ENCODE data around the gene HSP90AB1.

HSP90AB1 gene

DNA sequence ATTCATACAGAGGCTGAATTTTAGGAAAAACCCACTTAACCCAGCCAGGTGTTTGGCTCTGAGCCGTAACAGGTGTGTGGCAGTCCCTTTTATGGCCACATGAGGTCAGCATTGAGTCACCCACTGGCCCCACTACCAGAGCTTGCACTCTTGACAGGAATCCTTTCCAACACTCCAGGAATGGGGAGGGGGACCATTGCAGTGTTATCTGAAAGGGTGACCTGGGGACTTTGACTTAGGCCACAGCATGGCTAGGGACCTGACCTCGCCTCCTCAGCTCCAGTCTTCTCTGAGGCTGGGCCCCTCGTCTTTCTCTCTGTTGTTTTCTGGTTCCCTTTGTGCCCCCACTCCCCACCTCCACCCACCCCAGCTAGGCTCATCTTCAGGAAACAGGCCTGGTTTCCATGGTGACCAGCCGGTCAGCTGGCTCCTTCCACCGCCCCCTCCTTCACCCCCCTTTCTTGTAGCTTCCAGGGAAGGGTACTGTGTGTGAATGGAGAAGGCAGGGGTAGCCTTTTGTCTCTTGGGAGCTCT lies 21.3 kb downstream of the HSP90AB1 start:
- FAIRE-seq (peak; percentile 84), DNase-seq (ENCODE audit: insufficient read length) (no peak)
- TF ChIP-seq TAF1 (IDR thresholded peaks at IDR 0.05; ENCODE audit: borderline replicate concordance, low read depth, low read length): no peak

DNA sequence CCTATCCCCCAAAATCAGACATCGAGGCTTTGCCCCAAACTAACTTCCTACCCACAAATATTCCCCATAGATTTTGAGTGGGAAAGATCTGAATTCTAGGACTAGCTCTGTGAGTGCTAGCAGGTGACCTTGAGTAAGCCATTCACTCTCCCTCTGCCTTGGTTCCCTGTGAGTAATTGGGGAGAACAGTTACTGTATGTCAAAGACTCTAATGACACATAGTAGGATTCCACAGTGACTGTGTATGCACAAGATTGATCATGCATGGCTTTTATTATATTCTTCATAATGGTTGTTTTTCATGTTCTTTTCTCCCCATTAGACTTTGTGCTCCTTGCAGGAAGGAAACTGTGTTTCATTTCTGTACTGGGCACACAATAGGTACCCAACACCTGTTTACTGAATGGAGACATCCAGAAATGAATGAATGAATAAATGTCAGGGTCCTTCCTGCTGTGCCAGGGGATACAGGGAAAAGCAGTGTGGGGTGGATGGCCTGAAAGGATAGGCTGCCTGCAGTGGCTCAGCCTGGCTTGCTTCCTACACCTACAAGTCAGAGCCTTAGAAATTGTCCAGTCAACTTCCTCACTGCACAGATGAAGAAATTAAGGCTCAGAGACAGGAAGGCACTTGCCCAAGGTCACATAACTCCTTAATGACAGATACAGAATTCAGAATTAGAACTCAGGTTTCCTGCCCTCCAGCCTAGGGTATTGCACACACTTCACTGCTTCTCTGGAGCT lies 22.4 kb downstream of the HSP90AB1 start:
- TF ChIP-seq POLR2AphosphoS5 (IDR thresholded peaks at IDR 0.05; ENCODE audit: low read depth, low read length): no peak
- no peak for TF ChIP-seq TAF1 (IDR thresholded peaks at IDR 0.05; ENCODE audit: borderline replicate concordance, low read depth, low read length)
- TF ChIP-seq POLR2A (IDR thresholded peaks at IDR 0.05; ENCODE audit: low read depth, low read length): no peak
- no peak for DNase-seq (ENCODE audit: insufficient read length)
- no peak for FAIRE-seq

DNA sequence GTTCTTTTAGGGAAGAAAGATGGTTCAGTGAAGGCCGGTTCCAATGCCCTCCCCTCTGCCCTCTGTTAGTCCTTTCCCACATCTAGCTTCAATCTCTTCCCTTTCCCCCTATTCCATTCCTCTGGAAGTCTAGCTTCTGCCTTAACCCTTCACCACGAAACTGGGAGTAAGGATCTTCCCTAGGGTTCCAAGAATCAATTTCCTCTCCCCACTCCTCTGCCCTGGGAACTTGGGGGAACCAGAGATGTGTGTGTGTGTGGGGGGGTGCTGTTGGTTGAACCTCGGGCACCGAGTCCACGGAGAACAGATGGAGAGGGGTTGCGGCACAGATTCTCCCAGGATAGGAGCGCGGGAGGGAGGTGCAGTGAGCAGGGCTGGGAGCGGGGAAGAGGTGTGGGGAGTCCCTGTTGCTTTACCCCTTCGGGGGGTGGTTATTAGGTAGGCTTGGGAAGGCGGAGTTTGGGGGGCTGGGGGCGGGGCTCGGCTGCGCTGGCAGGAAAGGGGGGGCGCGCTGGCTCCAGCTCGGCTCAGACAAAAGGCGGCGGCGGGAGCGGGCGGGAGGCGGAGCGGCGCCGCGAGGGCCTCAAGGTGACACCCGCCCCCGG lies 23.1 kb downstream of the HSP90AB1 start, which contains the start of gene TMEM151B:
Gene TMEM151B (plus strand): TSS at position 530 of the 605 bp plus-strand sequence. CDS start 293 bp downstream, outside the sequence.
- DNase-seq (ENCODE audit: insufficient read length) (no peak), FAIRE-seq (no peak)

DNA sequence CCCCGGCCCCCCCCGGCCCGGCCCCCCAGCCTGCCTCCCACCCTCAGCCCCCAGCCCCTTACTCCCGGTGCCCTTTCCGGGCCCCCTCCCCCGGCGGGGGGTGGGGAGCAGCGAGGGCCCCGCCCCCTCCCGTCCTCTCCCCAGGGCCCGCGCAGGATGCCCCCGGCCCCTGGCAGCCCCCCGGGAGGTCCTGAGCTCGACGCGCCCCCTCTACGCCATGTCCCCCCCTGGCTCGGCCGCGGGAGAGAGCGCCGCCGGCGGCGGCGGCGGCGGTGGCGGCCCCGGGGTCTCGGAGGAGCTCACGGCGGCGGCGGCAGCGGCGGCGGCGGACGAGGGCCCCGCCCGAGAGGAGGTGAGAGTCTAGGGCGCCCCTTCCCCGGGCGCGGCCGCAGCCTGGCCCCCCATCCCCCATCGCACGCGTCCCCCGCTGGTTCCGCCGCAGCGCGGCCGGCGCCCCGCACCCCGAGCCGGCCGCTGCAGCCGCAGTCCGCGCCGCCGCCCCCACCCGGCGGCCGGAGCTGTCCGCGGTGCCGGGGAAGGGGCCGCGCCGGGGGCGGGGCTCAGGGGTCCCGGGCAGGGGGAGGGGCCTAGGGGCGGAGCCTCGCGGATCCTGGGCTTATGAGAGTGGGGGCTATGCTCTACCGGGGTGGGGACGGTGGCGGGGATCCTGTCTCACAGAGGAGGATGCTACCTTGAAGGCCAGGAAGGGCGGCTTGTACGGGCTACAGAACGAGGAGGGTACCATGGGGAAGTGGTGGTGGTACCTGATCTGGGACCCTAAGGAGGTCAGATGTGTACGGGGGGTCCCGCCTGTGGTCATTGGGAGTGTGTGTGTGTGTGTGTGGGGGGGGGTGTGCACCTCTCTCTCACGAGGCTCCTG lies 23.9 kb downstream of the HSP90AB1 start:
- no peak for DNase-seq (ENCODE audit: insufficient read length)
- no peak for TF ChIP-seq POLR2AphosphoS5 (IDR thresholded peaks at IDR 0.05; ENCODE audit: low read depth, low read length)
- TF ChIP-seq POLR2A (IDR thresholded peaks at IDR 0.05; ENCODE audit: low read depth, low read length): no peak
- no peak for TF ChIP-seq TAF1 (IDR thresholded peaks at IDR 0.05; ENCODE audit: borderline replicate concordance, low read depth, low read length)
- FAIRE-seq: no peak

More for the DNA sequence above, 23.1 kb downstream of the HSP90AB1 start, which contains the start of gene TMEM151B:
- TF ChIP-seq TAF1 (IDR thresholded peaks at IDR 0.05; ENCODE audit: borderline replicate concordance, low read depth, low read length) (no peak), POLR2A (IDR thresholded peaks at IDR 0.05; ENCODE audit: low read depth, low read length) (no peak), POLR2AphosphoS5 (IDR thresholded peaks at IDR 0.05; ENCODE audit: low read depth, low read length) (no peak)

DNA sequence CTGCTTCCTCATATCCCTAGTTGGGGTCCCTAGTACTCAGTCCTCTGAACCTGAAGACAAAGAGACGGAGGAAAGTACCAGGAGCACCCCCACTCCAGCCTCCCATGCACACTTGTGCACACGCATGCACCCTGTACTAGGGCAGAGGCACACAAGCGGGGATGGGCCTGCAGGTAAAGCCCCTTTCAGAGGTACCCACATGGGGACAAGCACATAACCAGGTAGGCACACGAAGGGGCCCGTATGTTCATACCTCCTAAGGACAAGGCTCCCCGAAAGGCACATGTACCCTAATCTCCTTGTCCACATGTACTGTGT lies 24.5 kb downstream of the HSP90AB1 start:
- FAIRE-seq: no peak
- DNase-seq (ENCODE audit: insufficient read length): no peak
- TF ChIP-seq POLR2A (IDR thresholded peaks at IDR 0.05; ENCODE audit: low read depth, low read length) (no peak), TAF1 (IDR thresholded peaks at IDR 0.05; ENCODE audit: borderline replicate concordance, low read depth, low read length) (no peak), POLR2AphosphoS5 (IDR thresholded peaks at IDR 0.05; ENCODE audit: low read depth, low read length) (no peak)

DNA sequence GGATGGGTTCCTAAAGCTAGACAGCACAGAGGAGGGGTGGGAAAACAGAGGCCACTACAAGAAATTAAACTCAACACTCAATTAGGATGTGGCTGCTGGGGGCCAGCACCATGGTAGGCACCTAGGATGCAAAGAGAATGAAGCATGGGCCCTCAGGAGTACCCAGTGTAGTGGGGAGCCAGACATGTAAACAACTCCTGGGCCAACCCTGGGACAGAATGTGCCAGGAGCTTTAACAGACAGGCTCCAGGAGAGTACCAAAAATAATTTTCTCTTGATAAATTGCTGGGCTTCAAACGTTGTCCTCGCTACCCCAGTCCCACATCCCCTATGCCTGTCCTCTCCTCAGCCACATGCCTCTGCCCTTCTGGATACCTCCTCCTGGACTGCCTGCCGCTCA lies 25.0 kb downstream of the HSP90AB1 start:
- FAIRE-seq: no peak
- TF ChIP-seq TAF1 (IDR thresholded peaks at IDR 0.05; ENCODE audit: borderline replicate concordance, low read depth, low read length) (no peak), POLR2AphosphoS5 (IDR thresholded peaks at IDR 0.05; ENCODE audit: low read depth, low read length) (no peak), POLR2A (IDR thresholded peaks at IDR 0.05; ENCODE audit: low read depth, low read length) (no peak)
- DNase-seq (ENCODE audit: insufficient read length): no peak

DNA sequence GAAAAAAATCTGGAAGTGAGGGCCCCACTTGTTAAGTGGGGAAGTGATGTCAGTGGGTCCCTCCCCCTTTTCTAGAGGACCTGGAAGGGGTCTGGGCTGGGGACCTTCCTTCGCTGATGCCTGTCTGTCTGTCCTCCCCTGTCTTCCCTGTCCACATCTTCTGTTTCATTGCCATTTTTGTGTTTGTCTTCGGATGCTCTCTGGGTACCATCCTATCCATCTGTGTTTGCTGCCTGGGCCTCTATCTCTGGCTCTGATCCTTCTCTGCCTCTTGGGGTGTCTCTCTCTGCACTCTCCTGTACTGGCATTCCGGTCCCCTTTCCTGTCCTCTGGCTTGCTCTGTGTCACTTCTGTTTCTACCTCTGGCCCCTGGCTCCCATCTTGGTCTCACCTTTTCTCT lies 25.6 kb downstream of the HSP90AB1 start:
- TF ChIP-seq POLR2A (IDR thresholded peaks at IDR 0.05; ENCODE audit: low read depth, low read length) (no peak), TAF1 (IDR thresholded peaks at IDR 0.05; ENCODE audit: borderline replicate concordance, low read depth, low read length) (no peak), POLR2AphosphoS5 (IDR thresholded peaks at IDR 0.05; ENCODE audit: low read depth, low read length) (no peak)

DNA sequence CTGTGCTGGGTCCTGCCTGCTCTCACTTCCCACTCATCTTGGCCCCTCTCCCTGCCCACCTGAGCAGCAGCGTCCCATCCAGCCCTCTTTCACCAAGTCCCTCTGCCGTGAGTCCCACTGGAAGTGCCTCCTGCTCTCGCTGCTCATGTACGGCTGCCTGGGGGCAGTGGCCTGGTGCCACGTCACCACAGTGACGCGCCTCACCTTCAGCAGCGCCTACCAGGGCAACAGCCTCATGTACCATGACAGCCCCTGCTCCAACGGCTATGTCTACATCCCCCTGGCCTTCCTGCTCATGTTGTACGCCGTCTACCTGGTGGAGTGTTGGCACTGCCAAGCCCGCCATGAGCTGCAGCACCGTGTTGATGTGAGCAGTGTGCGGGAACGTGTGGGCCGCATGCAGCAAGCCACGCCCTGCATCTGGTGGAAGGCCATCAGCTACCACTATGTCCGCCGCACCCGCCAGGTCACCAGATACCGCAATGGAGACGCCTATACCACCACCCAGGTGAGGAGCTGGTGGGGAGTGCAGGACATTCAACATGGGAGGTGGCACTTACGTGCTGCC lies 26.2 kb downstream of the HSP90AB1 start:
- DNase-seq (ENCODE audit: insufficient read length) (no peak), FAIRE-seq (no peak)
- no peak for TF ChIP-seq TAF1 (IDR thresholded peaks at IDR 0.05; ENCODE audit: borderline replicate concordance, low read depth, low read length)

More for the DNA sequence above, 25.6 kb downstream of the HSP90AB1 start:
- FAIRE-seq: no peak
- no peak for DNase-seq (ENCODE audit: insufficient read length)

DNA sequence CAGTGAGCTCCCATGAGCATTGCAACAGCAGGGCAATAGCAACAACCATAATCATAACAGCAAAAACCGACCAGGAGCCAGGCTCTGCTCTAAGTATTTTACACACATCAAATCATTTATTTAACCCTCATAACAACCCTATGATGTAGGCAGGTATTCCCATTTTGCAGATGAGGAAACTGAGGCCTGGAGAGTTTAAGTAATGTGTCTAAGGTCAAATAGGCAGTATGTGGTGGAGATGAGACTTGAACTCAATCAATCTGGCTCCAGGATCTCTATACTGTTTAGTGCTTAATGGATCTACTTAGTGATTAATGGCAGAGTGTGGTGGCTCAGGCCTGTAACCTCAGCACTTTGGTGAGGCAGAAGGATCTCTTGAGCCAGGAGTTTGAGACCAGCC lies 26.7 kb downstream of the HSP90AB1 start:
- no peak for FAIRE-seq
- TF ChIP-seq POLR2A (IDR thresholded peaks at IDR 0.05; ENCODE audit: low read depth, low read length) (no peak), TAF1 (IDR thresholded peaks at IDR 0.05; ENCODE audit: borderline replicate concordance, low read depth, low read length) (no peak), POLR2AphosphoS5 (IDR thresholded peaks at IDR 0.05; ENCODE audit: low read depth, low read length) (no peak)
- no peak for DNase-seq (ENCODE audit: insufficient read length)

DNA sequence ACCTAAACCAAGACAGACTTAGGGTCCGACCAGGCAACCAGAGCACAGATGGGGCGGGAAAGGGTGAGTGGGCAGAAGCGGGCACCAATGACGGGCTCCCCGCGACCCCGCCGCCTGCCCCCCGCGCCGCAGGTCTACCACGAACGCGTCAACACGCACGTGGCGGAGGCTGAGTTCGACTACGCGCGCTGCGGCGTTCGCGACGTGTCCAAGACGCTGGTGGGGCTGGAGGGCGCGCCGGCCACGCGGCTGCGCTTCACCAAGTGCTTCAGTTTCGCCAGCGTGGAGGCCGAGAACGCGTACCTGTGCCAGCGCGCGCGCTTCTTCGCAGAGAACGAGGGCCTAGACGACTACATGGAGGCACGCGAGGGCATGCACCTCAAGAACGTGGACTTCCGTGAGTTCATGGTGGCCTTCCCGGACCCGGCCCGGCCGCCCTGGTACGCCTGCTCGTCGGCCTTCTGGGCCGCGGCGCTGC lies 28.4 kb downstream of the HSP90AB1 start:
- FAIRE-seq (no peak), DNase-seq (ENCODE audit: insufficient read length) (no peak)
- no peak for TF ChIP-seq TAF1 (IDR thresholded peaks at IDR 0.05; ENCODE audit: borderline replicate concordance, low read depth, low read length)
- TF ChIP-seq POLR2A (IDR thresholded peaks at IDR 0.05; ENCODE audit: low read depth, low read length): no peak
- TF ChIP-seq POLR2AphosphoS5 (IDR thresholded peaks at IDR 0.05; ENCODE audit: low read depth, low read length): no peak
